ENCODE measurements around the gene SCYL2.

SCYL2 gene

GRCh38 chr12:100243137-100243536 lies 23.8 kb upstream of the SCYL2 start:
- TF ChIP-seq TOX (CRISPR knock-in tag; IDR thresholded peaks at IDR 0.05; ENCODE audit: borderline replicate concordance) (no peak), PATZ1 (CRISPR knock-in tag; IDR thresholded peaks at IDR 0.05; ENCODE audit: borderline replicate concordance) (no peak), RARB (CRISPR knock-in tag; IDR thresholded peaks at IDR 0.05) (no peak), PPARA (CRISPR knock-in tag; IDR thresholded peaks at IDR 0.05; ENCODE audit: borderline replicate concordance) (no peak)
- ATAC-seq = no peak

- no peak for ATAC-seq
- TF ChIP-seq RARB (CRISPR knock-in tag; IDR thresholded peaks at IDR 0.05) (no peak), ARNTL (CRISPR knock-in tag; IDR thresholded peaks at IDR 0.05; ENCODE audit: borderline replicate concordance, low read depth) (no peak), PATZ1 (CRISPR knock-in tag; IDR thresholded peaks at IDR 0.05; ENCODE audit: borderline replicate concordance) (no peak), CSRNP3 (CRISPR knock-in tag; IDR thresholded peaks at IDR 0.05) (no peak), ZFP3 (CRISPR knock-in tag; IDR thresholded peaks at IDR 0.05) (no peak), TCF4 (CRISPR knock-in tag; IDR thresholded peaks at IDR 0.05; ENCODE audit: borderline replicate concordance) (no peak), OSR1 (CRISPR knock-in tag; IDR thresholded peaks at IDR 0.05) (no peak)
Measured at GRCh38 chr12:100247765-100248164, 19.2 kb upstream of the SCYL2 start.

DNA sequence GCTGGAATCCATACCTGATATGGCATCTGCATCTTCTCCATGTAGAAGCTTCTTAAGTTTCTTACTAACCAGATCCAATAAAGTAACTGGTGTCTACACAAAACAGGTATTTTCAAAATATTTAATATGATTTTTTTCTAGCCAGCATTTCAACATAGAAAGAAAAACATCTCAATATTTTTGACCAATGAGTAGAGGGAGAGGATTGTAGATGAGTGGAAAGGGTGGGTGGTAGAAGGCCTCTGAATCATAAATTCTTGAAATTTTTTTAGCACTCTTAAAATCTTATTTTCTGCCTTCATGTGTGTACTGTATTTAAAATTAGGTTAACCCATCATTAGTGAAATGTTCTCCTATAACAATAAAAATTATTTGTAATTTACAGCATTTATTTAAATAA lies 18.1 kb upstream of the SCYL2 start:
- TF ChIP-seq CSRNP3 (CRISPR knock-in tag; IDR thresholded peaks at IDR 0.05) = no peak
- no peak for TF ChIP-seq ZFP3 (CRISPR knock-in tag; IDR thresholded peaks at IDR 0.05)
- no peak for TF ChIP-seq RARB (CRISPR knock-in tag; IDR thresholded peaks at IDR 0.05)
- TF ChIP-seq CREB5 (CRISPR knock-in tag; IDR thresholded peaks at IDR 0.05; ENCODE audit: low read depth) = no peak
- TF ChIP-seq GLIS3 (CRISPR knock-in tag; IDR thresholded peaks at IDR 0.05) = no peak
- no peak for TF ChIP-seq ESRRG (CRISPR knock-in tag; IDR thresholded peaks at IDR 0.05)
- TF ChIP-seq ISL1 (CRISPR knock-in tag; IDR thresholded peaks at IDR 0.05) = no peak
- no peak for TF ChIP-seq TSHZ2 (CRISPR knock-in tag; IDR thresholded peaks at IDR 0.05)
- no peak for TF ChIP-seq ARNTL (CRISPR knock-in tag; IDR thresholded peaks at IDR 0.05; ENCODE audit: borderline replicate concordance, low read depth)
- no peak for TF ChIP-seq ZNF70 (CRISPR knock-in tag; IDR thresholded peaks at IDR 0.05)
- no peak for TF ChIP-seq TCF4 (CRISPR knock-in tag; IDR thresholded peaks at IDR 0.05; ENCODE audit: borderline replicate concordance)
- no peak for ATAC-seq

GRCh38 chr12:100249941-100250340 lies 17.0 kb upstream of the SCYL2 start:
- ATAC-seq = no peak
- no peak for TF ChIP-seq SNAI2 (CRISPR knock-in tag; IDR thresholded peaks at IDR 0.05)
- no peak for TF ChIP-seq CSDC2 (CRISPR knock-in tag; IDR thresholded peaks at IDR 0.05)
- TF ChIP-seq GLIS3 (CRISPR knock-in tag; IDR thresholded peaks at IDR 0.05) = no peak
- TF ChIP-seq PATZ1 (CRISPR knock-in tag; IDR thresholded peaks at IDR 0.05; ENCODE audit: borderline replicate concordance) = no peak
- no peak for TF ChIP-seq ZNF8 (CRISPR knock-in tag; IDR thresholded peaks at IDR 0.05)
- TF ChIP-seq TOX (CRISPR knock-in tag; IDR thresholded peaks at IDR 0.05; ENCODE audit: borderline replicate concordance) = no peak
- no peak for TF ChIP-seq ZC3H10 (CRISPR knock-in tag; IDR thresholded peaks at IDR 0.05)
- no peak for TF ChIP-seq TCF4 (CRISPR knock-in tag; IDR thresholded peaks at IDR 0.05; ENCODE audit: borderline replicate concordance)
- no peak for TF ChIP-seq ISL1 (CRISPR knock-in tag; IDR thresholded peaks at IDR 0.05)
- no peak for TF ChIP-seq PPARA (CRISPR knock-in tag; IDR thresholded peaks at IDR 0.05; ENCODE audit: borderline replicate concordance)
- no peak for TF ChIP-seq ARNTL (CRISPR knock-in tag; IDR thresholded peaks at IDR 0.05; ENCODE audit: borderline replicate concordance, low read depth)
- no peak for TF ChIP-seq ZFP30 (CRISPR knock-in tag; IDR thresholded peaks at IDR 0.05)
